WI38 (cell line): Measurements from ENCODE around the gene LRPAP1.

Experiments
- H3K4me3 ChIP-seq: 2 replicates; pipeline ENCODE4 v1.5.1; 2011; ENCODE audit warnings: low read depth, mild to moderate bottlenecking, control low read depth, low read length
- TF ChIP-seq, protein P1 (sequence below): IDR thresholded peaks from 2 replicates; pipeline ENCODE4 v1.5.1; 2012; ENCODE audit warnings: low read depth, mild to moderate bottlenecking, control low read depth, low read length

Gene LRPAP1

DNA sequence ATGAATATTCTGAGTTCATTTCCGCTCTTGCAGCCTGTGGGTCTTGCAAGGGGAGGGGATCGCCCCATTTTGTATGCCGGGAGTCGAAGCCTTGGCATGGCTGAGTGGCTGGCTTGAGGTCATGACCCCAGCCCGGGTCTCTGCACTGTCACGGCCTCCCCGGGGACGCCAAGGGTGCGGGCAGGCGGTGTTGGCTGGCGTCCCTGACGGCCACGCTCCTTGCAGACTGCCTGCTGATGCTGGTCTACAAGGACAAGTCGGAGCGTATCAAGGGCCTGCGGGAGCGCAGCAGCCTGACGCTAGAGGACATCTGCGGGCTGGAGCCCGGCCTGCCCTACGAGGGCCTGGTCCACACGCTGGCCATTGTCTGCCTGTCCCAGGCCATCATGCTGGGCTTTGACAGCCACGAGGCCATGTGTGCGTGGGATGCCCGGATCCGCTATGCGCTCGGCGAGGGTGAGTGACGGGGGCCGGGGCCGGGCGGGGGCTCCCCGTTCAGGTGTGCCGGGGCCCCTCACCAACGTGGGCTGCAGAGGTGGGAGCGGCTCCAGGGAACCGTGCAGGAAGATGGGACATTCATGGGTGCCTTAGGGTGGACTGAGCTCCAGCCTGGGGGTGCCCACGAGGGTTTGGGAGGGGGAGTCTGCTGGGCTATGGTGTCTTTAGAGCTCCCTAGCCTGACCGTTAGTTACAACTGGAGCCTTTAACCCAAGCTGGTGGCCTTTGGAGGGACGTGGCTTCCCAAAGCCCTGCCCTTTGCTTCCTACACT, 58.9 kb downstream of the LRPAP1 start:
- H3K4me3 ChIP-seq: no peak overlapping the region
- TF ChIP-seq, protein P1, sequence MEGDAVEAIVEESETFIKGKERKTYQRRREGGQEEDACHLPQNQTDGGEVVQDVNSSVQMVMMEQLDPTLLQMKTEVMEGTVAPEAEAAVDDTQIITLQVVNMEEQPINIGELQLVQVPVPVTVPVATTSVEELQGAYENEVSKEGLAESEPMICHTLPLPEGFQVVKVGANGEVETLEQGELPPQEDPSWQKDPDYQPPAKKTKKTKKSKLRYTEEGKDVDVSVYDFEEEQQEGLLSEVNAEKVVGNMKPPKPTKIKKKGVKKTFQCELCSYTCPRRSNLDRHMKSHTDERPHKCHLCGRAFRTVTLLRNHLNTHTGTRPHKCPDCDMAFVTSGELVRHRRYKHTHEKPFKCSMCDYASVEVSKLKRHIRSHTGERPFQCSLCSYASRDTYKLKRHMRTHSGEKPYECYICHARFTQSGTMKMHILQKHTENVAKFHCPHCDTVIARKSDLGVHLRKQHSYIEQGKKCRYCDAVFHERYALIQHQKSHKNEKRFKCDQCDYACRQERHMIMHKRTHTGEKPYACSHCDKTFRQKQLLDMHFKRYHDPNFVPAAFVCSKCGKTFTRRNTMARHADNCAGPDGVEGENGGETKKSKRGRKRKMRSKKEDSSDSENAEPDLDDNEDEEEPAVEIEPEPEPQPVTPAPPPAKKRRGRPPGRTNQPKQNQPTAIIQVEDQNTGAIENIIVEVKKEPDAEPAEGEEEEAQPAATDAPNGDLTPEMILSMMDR: no peak

DNA sequence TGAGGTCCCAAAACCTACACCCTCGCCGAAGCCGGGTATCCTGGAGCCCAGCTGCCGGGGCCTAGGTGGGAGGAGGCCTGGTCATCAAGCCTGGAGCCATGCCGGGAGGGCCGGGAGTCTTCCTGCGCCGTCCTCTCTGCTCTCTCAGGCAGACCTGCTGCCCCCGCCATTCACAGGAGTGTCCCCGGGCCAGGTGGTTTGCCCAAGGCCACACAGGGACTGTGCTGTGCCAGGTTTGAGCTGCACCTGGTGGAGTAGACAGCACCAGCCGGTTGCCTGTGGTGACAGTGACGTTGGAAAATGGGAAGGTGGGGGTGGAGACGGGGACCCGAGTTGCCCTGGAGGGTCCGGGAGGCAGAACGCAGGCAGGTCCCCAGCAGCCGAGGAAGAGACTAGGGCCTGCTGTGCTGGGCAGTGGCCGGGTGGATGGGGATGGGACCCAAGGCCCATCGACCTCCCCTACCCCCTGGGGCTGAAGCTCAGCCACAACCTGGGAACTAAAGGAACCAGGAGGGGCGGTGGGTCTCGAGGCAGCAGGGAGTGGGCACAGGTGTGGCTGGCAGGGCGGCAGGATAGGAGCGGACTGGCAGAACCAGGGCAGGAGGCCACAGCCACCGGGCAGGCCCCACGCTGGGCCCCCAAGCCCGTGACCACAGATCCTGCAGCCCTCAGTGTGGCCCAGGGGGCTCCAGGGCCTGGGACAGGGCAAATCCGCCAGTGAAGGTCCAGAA, 59.6 kb downstream of the LRPAP1 start:
- no peak overlapping the region for H3K4me3 ChIP-seq
- TF ChIP-seq, protein P1: no peak

DNA sequence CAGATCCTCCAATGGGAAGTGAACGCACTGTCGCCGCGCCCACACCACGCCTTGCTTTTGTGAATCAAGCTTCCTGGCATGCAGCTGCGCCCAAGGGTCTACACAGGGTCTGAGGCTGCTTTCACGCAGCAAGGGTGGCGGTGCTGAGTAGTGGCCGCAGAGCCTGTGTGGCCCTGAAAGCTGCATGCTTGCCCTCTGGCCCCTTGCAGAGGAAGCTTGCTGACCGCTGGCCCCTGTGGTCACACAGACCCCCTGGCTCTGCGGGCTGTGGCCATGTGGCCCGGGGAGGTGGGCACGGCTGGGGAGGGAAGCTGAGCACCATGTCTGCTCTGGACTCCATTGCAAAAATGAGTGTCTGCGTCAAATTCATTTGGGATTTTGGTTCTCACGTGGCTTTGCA, 60.3 kb downstream of the LRPAP1 start:
- TF ChIP-seq, protein P1: no peak

DNA sequence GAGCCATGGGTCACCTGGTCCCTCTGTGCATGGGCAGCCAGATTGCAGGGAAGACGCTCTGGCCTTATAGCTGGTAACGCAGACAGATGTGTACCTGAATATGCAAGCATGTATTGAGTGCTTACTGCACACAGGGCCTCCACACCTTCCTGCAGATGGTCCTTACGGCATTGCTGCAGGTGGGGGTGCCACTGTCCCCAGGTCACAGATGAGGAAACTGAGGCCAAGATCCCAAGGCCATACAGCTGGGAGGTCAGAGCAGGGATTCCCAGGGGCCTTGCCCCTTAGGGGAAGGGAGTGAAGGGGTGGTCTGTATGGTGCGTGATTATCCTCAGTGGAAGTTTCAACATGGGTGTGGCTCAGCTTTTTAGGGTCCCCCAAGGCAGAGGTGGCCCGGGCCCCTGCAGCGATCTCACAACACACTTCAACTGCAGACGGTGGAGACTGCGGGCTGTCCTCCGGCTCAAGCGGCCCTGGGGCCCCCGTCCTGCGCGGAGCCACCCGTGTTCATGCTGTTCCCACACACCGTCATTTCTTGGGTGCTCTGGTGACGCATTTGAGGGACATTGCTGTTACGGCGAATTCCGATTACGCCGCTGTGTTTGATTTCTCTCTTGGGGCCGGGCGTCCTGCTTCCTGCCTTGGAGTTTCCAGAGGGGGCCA, 61.0 kb downstream of the LRPAP1 start:
- TF ChIP-seq, protein P1: no peak

More for the DNA sequence above, 60.3 kb downstream of the LRPAP1 start:
- H3K4me3 ChIP-seq: no peak overlapping the region

DNA sequence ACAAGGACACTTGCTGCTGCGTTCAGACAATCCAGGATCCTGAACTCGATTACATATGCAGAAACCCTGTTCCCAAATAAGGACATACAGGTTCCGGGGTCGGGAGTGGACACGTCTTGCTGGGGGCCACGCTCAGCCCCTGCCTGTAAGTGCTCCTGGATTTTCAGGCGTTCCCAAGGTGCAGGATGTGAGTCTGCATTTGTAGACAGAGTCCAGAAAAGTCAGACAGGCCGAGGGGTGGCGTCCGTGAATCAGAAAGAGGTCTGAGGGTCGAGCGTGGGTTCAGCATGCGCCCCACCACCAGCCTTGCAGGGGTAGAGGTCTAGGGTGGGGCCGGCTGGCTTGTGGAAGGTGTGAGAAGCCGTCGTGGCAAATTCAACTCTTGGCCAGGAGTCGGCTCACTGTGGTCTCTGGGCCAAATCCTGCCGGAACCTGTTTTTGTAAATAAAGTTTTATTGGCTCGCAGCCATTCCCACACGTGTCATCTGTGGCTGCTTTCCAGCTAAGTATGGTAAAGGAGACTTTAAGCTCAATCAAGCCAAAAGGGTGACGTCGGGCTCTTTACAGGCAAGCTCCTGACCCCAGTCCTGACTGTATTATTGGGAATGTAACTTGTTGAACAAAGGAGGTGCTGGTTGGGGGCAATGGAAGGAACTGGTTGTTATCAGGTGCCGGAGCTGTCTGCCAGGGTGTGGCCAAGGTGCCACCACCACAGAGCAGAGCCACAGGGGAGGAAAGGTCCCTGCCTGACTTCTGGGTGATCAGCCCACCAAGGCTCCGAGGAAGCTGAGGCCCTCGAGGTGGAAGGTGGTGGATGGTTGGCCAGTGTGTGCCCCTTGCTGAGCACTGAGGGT, 61.8 kb downstream of the LRPAP1 start:
- H3K4me3 ChIP-seq: no peak overlapping the region
- TF ChIP-seq, protein P1: no peak

More for the DNA sequence above, 61.0 kb downstream of the LRPAP1 start:
- H3K4me3 ChIP-seq: no peak overlapping the region

DNA sequence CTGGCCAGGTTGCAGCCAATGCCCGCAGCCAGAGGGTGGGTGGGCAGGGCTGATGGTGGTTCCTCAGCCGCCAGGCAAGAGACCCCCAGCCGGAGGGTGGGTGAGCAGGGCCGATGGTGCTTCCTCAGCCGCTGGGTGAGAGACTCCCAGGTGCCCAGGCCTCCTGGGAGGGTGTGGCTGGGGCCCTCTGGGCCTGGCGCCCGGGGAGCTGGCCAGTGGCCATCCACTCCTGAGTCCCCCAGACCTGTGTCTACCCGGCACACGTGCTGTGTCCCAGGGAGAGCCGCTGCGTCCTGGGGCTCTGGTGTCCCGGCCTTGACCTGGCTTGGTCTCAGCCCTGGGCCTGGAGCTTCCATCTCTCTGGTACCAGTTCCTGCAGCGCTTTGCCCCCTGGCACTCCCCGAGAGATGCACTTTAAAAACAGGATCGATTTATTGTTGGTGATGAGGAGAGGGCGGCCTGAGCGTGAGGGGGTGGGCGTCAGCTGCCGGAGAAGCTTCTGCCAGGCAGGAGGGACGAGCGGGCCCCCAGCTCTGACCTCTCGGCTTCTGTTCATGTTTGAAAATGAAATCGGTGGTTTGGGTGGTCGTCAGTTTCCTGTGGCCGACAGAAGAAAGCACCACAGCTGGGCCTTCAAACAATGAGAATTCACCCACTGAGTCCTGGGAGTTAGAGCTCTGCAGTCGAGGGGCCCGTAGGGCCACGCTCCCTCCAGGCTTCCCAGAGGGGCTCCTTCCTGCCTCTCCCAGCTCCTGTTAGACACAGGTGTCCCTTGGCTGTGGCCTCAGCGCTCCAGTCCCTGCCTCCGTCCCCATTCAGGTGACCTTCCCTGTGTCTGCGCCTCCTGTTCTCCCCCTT, 62.6 kb downstream of the LRPAP1 start:
- H3K4me3 ChIP-seq: no peak overlapping the region
- TF ChIP-seq, protein P1: no peak
